Pericardium fibroblast (primary cell): ENCODE results near the gene BIN2. TPM values are rescaled to one million over a fixed set of nuclear protein-coding genes. Genes with fewer than 3 reads are reported as not detected.

Experiments
- total RNA-seq: library from RNA; depleted of rRNA; stranded (reverse); fragments of >200 nt; gene quantifications from 2 replicates; pipeline ENCODE4 v1.2.3, GENCODE V29; 2015

The BIN2 gene
- not detected in 2 replicates for total RNA-seq

DNA sequence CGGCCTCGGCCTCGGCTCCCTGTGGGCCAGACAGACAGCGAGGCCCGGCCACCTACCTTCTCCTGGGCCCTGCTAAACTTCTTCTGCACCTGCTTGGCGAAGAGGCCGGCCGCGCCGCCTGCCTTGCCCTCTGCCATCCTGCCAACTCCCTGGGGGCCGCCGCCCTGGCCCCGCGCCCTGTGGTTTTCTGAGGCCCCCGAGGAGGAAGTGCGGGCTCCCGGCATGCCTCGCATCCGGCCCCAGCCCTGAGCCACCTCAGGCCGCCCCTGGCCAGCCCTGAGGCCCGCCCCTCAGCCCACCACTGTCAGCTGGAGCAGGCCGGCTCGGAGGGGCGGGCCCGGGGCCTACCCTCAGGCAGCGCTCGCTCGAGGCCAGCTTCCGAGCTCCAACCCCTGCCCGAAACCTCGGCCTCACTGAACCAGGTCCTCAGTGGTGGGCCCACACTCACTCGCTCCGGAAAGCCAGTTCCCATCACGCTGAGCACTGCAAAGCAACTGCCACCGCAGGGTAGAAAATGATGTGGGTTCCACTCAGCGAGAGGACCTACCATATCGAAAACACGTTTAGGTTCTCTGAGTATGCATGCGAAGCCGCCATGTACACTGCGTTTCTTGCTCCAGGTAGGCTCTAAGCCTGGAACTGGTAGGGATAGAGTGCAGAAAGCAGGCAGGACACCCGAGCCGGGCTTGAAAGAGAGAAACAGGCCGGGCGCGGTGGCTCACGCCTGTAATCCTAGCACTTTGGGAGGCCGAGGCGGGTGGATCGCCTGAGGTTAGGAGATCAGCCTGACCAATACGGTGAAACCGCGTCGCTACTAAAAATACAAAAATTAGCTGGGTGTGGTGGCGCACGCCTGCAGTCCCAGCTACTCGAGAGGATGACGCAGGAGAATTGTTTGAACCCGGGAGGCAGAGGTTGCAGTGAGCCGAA, at the start of gene BIN2:
TSS of gene BIN2 (minus strand) at position 209 of the 930 bp plus-strand sequence. CDS start at position 137, 72 bp downstream.

DNA sequence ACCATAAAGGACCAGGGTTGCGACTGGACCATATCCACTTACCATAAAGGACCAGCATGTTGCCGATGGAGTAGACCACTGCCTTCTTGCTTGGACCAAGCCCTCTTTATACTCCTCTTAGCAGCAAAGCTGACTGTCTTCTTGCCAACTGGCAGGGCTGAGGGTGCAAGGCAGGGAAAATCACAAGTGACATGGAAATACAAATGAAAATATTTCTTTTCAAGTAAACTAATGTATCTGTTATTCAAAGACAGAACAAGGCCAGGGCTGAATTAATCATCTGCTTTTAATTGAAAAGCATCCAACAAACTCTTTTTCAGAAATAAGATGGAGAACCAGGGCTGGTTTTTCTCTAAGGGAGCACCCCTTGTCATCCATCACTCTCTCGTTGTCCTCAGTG, 22.6 kb upstream of the BIN2 start, which contains the start of gene CELA1:
TSS of gene CELA1 (minus strand) at position 99 of the 400 bp plus-strand sequence. CDS start at position 58, 41 bp downstream.

DNA sequence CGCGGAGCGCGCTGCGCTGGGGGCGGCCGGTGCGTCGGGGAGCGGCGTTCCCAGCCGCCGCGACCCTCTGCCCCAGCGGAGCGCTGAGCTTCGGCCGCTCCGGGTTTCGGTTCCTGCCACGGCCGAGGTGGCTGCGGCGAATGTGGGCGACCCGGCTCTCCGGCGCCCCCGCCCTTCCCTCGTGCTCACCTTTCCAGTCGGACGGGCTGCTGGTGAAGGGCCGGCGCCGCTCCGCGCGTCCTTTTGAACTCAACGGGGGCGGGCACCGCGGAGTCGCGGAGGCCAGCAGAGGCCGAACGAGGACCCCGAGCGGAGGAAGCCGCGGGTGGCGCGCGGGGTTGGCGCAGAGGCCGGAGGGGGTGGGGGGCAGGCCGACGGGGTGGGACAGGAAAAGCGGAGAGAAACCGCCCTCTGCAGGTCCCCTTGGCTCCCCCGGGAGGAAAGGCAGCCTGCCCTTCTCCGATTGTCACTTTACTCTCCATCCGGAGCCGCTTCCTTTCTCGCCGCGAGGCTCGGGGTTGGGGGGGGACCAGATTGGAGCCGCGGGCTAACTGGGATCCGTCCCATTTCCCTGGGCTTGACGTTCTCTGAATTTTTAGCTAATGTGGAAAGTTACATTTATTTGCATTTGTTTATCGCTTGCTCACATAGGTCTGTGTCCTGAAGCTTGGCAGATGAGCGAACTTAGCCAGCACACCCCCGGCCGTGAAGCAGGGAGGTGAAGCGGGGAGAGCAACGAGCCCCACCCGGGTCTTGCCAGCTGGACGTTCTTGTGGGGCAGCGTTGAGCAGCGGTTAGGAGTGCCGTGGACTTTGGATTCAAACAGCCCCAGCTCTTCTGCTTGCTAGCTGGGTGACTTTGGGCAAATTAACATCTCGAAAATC, 53.7 kb downstream of the BIN2 start, which contains the start of gene SMAGP:
TSS of gene SMAGP (minus strand) at position 349 of the 884 bp plus-strand sequence. CDS start 1,137 bp downstream, outside the sequence.

DNA sequence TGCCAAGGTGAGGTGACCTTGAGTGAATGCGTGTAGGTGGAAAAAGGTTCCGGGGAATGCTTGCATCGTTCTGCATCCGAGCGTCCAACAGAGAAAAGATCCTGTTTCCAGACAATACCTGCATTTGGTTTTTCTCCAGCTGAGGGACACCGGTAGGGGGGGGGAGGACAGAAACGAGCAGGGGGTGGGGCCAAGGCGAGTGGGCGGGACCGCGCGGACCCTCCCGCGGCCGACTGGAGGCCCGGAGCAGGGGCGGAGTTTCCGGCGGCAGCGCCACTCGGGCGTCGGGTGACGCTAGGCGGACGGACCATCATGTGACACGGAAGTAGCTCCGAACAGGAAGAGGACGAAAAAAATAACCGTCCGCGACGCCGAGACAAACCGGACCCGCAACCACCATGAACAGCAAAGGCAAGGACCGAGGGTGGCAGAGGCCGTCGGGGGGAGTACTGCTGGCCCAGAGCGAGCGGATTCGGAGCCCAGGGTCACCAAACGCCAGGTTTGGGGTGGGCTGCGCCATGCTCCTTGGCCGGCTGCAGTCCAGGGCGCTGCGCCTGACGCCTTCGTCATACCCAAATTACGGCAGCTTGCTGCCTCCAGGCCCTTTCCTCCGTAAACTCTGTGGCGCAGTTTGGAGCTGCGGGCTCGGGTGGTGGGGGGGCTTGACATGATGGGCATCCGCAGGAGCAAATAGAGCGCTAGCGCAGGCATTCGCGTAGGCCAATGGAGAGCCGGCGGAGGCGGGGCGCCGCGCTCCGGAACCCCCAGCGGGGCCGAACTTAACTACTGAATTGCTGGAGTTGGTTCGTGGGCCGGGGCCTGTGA, 85.3 kb downstream of the BIN2 start, which contains the start of gene DAZAP2:
TSS of gene DAZAP2 (plus strand) at position 317 of the 825 bp plus-strand sequence. CDS start at position 399, 82 bp downstream.

Other genes starting within 250 kb of the BIN2 start
- 16.3 and 18.4 TPM in 2 replicates for gene CSRNP2, start 240.6 kb downstream of the BIN2 start, total RNA-seq
- gene TFCP2, start 151.0 kb downstream of the BIN2 start, total RNA-seq, result 8.4 and 8.6 TPM in 2 replicates
- 1.6 and 2.2 TPM in 2 replicates for gene POU6F1, start 106.1 kb downstream of the BIN2 start, total RNA-seq
- 155 and 192 TPM in 2 replicates for gene DAZAP2, start 85.3 kb downstream of the BIN2 start, total RNA-seq
- gene SMAGP, start 53.8 kb downstream of the BIN2 start, total RNA-seq, result 13.7 and 22.2 TPM in 2 replicates
- not detected in 2 replicates for gene CELA1, start 22.5 kb upstream of the BIN2 start, total RNA-seq
- 0.34 and 0.58 TPM in 2 replicates for gene GALNT6, start 67.2 kb upstream of the BIN2 start, total RNA-seq
- under 0.01 and 0.09 TPM in 2 replicates for gene SLC4A8, start 100.7 kb upstream of the BIN2 start, total RNA-seq